ENCODE data around the gene SCAPER. TPM values are rescaled to one million over a fixed set of nuclear protein-coding genes. Genes with fewer than 3 reads are reported as not detected.

The SCAPER gene
- total and polyA plus RNA-seq, 2 donors: 15.7 to 15.9 TPM

DNA sequence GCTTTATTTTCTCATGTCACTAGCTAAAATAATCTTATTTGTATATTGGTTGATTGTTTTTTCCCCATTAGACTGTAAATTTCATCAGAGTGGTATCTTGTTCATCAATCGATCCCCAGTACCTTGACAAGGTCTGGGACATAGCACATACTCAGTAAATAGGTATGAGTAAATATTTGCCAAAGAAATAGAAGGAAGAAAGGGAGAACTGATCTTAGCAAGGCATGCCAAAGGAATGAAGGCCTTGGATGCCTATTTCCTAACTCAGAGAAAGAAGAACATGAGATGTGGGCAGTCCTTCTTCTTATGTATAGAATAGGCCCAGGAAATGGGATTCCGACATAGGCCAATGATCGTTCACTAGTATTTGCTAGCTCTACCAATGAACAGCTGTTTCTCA lies 513.8 kb downstream of the SCAPER start:
- no peak for DNase-seq (ENCODE audit: low read depth in 6 of 9, low spot score in 9 of 9)
- H3K36me3 ChIP-seq (ENCODE audit: control insufficient read depth in 2 of 2, insufficient read depth in 2 of 2, low read length in 1 of 2): no peaks in the 10 kb centered on the region
- no peaks in the 10 kb centered on the region for H3K9me3 ChIP-seq (ENCODE audit: control insufficient read depth in 2 of 2, insufficient read depth in 1 of 2, low read length in 1 of 2)
- H3K4me3 ChIP-seq (ENCODE audit: low read length in 2 of 2): no peak overlapping the region
- 97% methylated on average over 3 of the region's 3 CpGs for WGBS
- H3K27me3 ChIP-seq (ENCODE audit: control insufficient read depth in 2 of 2, insufficient read depth in 1 of 2, low read length in 1 of 2): no peaks in the 10 kb centered on the region
- H3K27ac ChIP-seq (ENCODE audit: low read depth in 1 of 2, low read length in 1 of 2): no peak overlapping the region
- no peaks in the 10 kb centered on the region for H3K4me1 ChIP-seq (ENCODE audit: control insufficient read depth in 2 of 2, insufficient read depth in 2 of 2, low read length in 2 of 2)

DNA sequence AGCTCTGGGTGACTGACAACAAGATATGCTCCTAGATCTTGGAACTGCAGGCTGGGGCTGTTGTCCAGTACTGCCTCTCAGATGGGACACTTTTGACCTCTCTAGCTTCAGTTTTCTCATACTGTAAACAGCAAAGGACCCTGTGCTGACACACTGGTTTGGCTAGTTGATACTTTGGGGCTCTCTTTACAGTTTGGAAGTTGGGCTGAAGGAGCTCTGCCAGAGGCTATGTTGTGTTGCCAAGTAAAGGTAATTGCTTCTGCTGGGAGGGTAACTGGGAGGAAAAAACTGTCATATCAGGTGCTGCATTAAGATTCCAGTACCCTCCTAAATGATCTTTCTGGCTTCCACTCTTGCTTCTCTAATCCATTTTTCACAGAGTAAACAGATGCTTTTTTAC lies 514.6 kb downstream of the SCAPER start:
- no peak overlapping the region for H3K27ac ChIP-seq (ENCODE audit: low read depth in 1 of 2, low read length in 1 of 2)
- no peaks in the 10 kb centered on the region for H3K9me3 ChIP-seq (ENCODE audit: control insufficient read depth in 2 of 2, insufficient read depth in 1 of 2, low read length in 1 of 2)
- no peaks in the 10 kb centered on the region for H3K36me3 ChIP-seq (ENCODE audit: control insufficient read depth in 2 of 2, insufficient read depth in 2 of 2, low read length in 1 of 2)
- H3K27me3 ChIP-seq (ENCODE audit: control insufficient read depth in 2 of 2, insufficient read depth in 1 of 2, low read length in 1 of 2): no peaks in the 10 kb centered on the region
- no peak overlapping the region for H3K4me3 ChIP-seq (ENCODE audit: low read length in 2 of 2)
- no peaks in the 10 kb centered on the region for H3K4me1 ChIP-seq (ENCODE audit: control insufficient read depth in 2 of 2, insufficient read depth in 2 of 2, low read length in 2 of 2)
- DNase-seq (ENCODE audit: low read depth in 6 of 9, low spot score in 9 of 9): no peak

DNA sequence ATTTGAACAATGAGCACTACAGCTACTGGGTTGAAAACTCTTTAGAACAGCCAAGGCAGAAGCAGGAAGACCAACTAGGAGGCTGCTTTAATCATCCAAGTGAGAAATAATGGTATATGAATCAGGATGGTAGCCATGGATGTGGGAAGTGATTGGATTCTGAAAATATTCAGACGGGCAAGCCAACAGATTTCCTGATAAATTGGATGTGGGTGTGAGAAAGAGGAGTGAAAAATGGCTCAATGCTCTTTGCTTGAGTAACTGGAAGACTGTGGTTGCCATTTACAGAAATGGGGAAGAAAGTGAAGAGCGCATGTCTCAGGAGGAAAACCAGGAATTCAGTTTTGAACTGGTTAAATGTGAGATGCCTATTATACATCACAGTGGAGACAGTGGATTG lies 518.2 kb downstream of the SCAPER start:
- 98% methylated on average over 2 of the region's 2 CpGs for WGBS
- H3K4me3 ChIP-seq (ENCODE audit: low read length in 2 of 2): no peak overlapping the region
- no peaks in the 10 kb centered on the region for H3K4me1 ChIP-seq (ENCODE audit: control insufficient read depth in 2 of 2, insufficient read depth in 2 of 2, low read length in 2 of 2)
- no peak for DNase-seq (ENCODE audit: low read depth in 6 of 9, low spot score in 9 of 9)
- no peaks in the 10 kb centered on the region for H3K27me3 ChIP-seq (ENCODE audit: control insufficient read depth in 2 of 2, insufficient read depth in 1 of 2, low read length in 1 of 2)
- H3K36me3 ChIP-seq (ENCODE audit: control insufficient read depth in 2 of 2, insufficient read depth in 2 of 2, low read length in 1 of 2): no peaks in the 10 kb centered on the region
- H3K27ac ChIP-seq (ENCODE audit: low read depth in 1 of 2, low read length in 1 of 2): no peak overlapping the region
- no peaks in the 10 kb centered on the region for H3K9me3 ChIP-seq (ENCODE audit: control insufficient read depth in 2 of 2, insufficient read depth in 1 of 2, low read length in 1 of 2)

DNA sequence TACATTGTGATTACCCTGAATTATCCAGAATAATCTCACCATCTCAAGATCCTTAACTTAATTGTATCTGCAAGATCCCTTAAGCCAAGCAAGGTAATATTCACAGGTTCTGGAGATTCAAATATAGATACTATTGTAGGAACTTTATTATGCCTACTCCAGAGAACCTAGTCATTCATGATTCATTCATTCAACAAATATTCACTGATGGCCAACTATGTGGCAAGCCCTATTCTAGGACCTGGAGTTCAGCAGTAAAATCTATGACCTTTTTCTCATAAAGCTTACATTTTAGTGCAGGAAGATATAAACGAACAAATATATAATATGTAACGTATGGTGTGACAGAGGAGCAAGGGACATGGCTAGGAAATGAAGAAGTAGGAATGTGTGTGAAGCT lies 519.0 kb downstream of the SCAPER start:
- Histone ChIP-seq H3K27ac (ENCODE audit: low read depth in 1 of 2, low read length in 1 of 2) (no peak overlapping the region), H3K9me3 (ENCODE audit: control insufficient read depth in 2 of 2, insufficient read depth in 1 of 2, low read length in 1 of 2) (no peaks in the 10 kb centered on the region), H3K27me3 (ENCODE audit: control insufficient read depth in 2 of 2, insufficient read depth in 1 of 2, low read length in 1 of 2) (no peaks in the 10 kb centered on the region), H3K4me3 (ENCODE audit: low read length in 2 of 2) (no peak overlapping the region), H3K36me3 (ENCODE audit: control insufficient read depth in 2 of 2, insufficient read depth in 2 of 2, low read length in 1 of 2) (no peaks in the 10 kb centered on the region), H3K4me1 (ENCODE audit: control insufficient read depth in 2 of 2, insufficient read depth in 2 of 2, low read length in 2 of 2) (no peaks in the 10 kb centered on the region)
- 99% methylated on average over 2 of the region's 2 CpGs for WGBS
- DNase-seq (ENCODE audit: low read depth in 6 of 9, low spot score in 9 of 9): no peak

DNA sequence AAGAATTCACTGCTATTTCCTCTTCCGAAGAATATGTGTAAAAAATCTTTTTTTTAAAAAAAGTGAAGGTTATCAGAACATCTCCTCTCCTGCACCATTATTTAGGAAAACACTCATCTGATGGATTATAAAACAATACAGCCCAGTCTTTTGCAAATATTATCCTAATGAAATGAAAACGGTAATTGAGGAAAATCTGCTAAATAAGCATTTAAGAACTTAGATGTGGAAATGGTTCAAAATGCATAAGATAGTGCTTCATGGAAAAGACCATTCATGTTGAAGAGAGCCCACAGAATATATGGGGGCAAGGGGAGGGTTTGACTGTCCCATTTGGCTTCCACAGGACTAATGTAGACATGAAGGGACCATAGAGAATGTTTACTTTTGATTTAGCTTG lies 520.7 kb downstream of the SCAPER start:
- no peak for DNase-seq (ENCODE audit: low read depth in 6 of 9, low spot score in 9 of 9)
- Histone ChIP-seq H3K9me3 (ENCODE audit: control insufficient read depth in 2 of 2, insufficient read depth in 1 of 2, low read length in 1 of 2) (no peaks in the 10 kb centered on the region), H3K4me1 (ENCODE audit: control insufficient read depth in 2 of 2, insufficient read depth in 2 of 2, low read length in 2 of 2) (no peaks in the 10 kb centered on the region), H3K36me3 (ENCODE audit: control insufficient read depth in 2 of 2, insufficient read depth in 2 of 2, low read length in 1 of 2) (no peaks in the 10 kb centered on the region), H3K27me3 (ENCODE audit: control insufficient read depth in 2 of 2, insufficient read depth in 1 of 2, low read length in 1 of 2) (no peaks in the 10 kb centered on the region), H3K27ac (ENCODE audit: low read depth in 1 of 2, low read length in 1 of 2) (no peak overlapping the region), H3K4me3 (ENCODE audit: low read length in 2 of 2) (no peak overlapping the region)
- WGBS: over 99% methylated on average over 2 of the region's 2 CpGs

DNA sequence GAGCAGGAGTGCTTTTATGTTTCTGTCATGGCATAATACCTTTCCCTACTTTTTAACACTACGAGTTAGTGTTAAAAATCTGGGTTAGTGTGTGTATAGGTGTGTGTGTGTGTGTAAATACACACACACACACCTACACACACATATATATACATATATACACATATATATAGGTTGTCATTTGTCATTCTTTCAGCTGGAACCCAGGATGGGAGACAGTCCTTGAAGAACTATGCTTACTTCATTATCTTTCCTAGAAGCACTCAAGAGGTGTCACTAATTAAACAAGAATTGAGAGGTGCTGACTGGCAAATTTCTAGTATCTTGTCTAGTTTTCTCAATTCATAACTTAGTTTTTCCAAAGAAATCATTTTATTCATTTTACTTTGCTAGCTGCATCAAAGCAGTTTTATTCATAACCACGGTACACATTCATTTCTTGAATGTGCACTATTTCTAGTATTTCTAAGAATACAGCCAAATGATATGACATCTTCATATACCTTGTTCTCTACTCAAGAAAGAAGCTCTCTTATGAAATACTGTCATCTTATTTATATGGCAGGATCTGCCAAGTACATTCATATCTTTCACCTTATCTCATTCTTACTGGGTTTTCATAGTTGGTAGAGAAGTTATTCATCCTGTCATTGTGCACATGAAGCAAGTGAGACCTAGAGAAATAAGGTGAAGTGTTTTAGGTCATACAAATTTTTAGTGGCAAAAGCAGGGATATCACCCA lies 522.0 kb downstream of the SCAPER start:
- WGBS: 96% methylated on average over 2 of the region's 2 CpGs
- no peak for DNase-seq (ENCODE audit: low read depth in 6 of 9, low spot score in 9 of 9)
- H3K4me1 ChIP-seq (ENCODE audit: control insufficient read depth in 2 of 2, insufficient read depth in 2 of 2, low read length in 2 of 2): no peaks in the 10 kb centered on the region
- H3K27me3 ChIP-seq (ENCODE audit: control insufficient read depth in 2 of 2, insufficient read depth in 1 of 2, low read length in 1 of 2): no peaks in the 10 kb centered on the region
- H3K4me3 ChIP-seq (ENCODE audit: low read length in 2 of 2): no peak overlapping the region
- no peaks in the 10 kb centered on the region for H3K36me3 ChIP-seq (ENCODE audit: control insufficient read depth in 2 of 2, insufficient read depth in 2 of 2, low read length in 1 of 2)
- H3K9me3 ChIP-seq (ENCODE audit: control insufficient read depth in 2 of 2, insufficient read depth in 1 of 2, low read length in 1 of 2): no peaks in the 10 kb centered on the region
- no peak overlapping the region for H3K27ac ChIP-seq (ENCODE audit: low read depth in 1 of 2, low read length in 1 of 2)

DNA sequence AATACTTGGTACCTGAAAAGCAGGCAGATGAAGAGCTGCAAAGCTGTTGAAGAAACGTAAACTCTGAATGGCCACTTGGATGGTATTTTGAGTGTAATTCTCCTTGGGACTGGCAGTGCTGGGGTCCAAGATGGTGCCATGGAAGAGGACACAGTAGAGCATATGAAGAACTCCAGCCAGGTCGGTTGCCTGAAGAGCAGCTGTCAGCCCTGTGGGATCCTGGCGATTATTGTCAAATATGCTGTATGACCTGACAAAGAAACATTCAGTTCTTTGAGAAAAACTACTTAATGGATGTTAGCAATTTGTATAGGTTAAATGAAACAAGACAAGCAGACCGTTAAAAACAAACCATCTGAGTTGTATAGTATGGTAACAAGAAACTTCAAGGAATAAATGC lies 523.8 kb downstream of the SCAPER start:
- Histone ChIP-seq H3K27ac (ENCODE audit: low read depth in 1 of 2, low read length in 1 of 2) (no peak overlapping the region), H3K4me3 (ENCODE audit: low read length in 2 of 2) (no peak overlapping the region), H3K9me3 (ENCODE audit: control insufficient read depth in 2 of 2, insufficient read depth in 1 of 2, low read length in 1 of 2) (no peaks in the 10 kb centered on the region), H3K27me3 (ENCODE audit: control insufficient read depth in 2 of 2, insufficient read depth in 1 of 2, low read length in 1 of 2) (no peaks in the 10 kb centered on the region), H3K36me3 (ENCODE audit: control insufficient read depth in 2 of 2, insufficient read depth in 2 of 2, low read length in 1 of 2) (no peaks in the 10 kb centered on the region), H3K4me1 (ENCODE audit: control insufficient read depth in 2 of 2, insufficient read depth in 2 of 2, low read length in 2 of 2) (no peaks in the 10 kb centered on the region)
- no peak for DNase-seq (ENCODE audit: low read depth in 6 of 9, low spot score in 9 of 9)
- 98% methylated on average over 4 of the region's 4 CpGs for WGBS

DNA sequence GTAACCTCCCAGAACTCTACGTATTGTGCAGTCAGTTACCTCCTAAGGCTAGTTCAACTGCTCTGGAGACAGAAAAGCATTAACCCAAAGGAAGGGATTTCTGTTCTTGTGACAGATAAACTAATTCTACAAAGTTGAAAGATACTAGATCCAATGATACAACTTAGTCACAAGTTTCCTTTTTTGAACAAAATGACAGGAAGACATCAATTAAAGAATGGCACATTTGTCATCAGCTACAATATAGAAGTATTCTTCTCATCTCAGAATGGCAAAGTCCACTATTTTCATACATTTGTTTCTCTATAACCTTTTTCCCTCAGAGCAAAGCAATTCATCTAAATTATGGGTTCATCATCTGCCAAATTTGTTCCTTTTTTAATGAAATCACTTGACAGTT lies 524.9 kb downstream of the SCAPER start:
- Histone ChIP-seq H3K36me3 (ENCODE audit: control insufficient read depth in 2 of 2, insufficient read depth in 2 of 2, low read length in 1 of 2) (peaks cover 0 to 4% of the 10 kb centered on the region in 2 donors), H3K27ac (ENCODE audit: low read depth in 1 of 2, low read length in 1 of 2) (no peak overlapping the region), H3K9me3 (ENCODE audit: control insufficient read depth in 2 of 2, insufficient read depth in 1 of 2, low read length in 1 of 2) (no peaks in the 10 kb centered on the region), H3K4me1 (ENCODE audit: control insufficient read depth in 2 of 2, insufficient read depth in 2 of 2, low read length in 2 of 2) (no peaks in the 10 kb centered on the region), H3K27me3 (ENCODE audit: control insufficient read depth in 2 of 2, insufficient read depth in 1 of 2, low read length in 1 of 2) (no peaks in the 10 kb centered on the region), H3K4me3 (ENCODE audit: low read length in 2 of 2) (no peak overlapping the region)
- WGBS: 97% methylated on average over 1 of the region's 1 CpG
- no peak for DNase-seq (ENCODE audit: low read depth in 6 of 9, low spot score in 9 of 9)

DNA sequence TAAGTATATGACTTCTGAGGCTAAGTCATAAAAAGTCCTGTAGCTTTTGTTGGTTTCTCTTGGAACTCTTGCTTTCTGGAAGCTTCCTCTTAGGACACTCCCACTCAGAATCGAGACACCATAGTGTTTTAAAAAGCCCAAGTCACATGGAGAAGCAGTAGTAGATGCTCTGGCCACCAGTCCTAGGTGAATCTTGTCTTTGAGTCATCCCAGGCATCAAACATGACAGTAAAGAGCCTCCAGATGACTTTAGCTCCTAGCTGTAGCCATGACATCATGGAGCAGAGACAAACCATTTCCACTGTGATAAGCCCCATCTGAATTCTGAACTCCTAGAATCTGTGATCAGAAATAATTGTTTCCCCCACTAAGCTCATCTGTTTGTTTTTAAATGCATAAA lies 526.4 kb downstream of the SCAPER start:
- Histone ChIP-seq H3K36me3 (ENCODE audit: control insufficient read depth in 2 of 2, insufficient read depth in 2 of 2, low read length in 1 of 2) (peaks cover 0 to 6% of the 10 kb centered on the region in 2 donors), H3K27ac (ENCODE audit: low read depth in 1 of 2, low read length in 1 of 2) (no peak overlapping the region), H3K4me1 (ENCODE audit: control insufficient read depth in 2 of 2, insufficient read depth in 2 of 2, low read length in 2 of 2) (no peaks in the 10 kb centered on the region), H3K4me3 (ENCODE audit: low read length in 2 of 2) (no peak overlapping the region), H3K27me3 (ENCODE audit: control insufficient read depth in 2 of 2, insufficient read depth in 1 of 2, low read length in 1 of 2) (no peaks in the 10 kb centered on the region), H3K9me3 (ENCODE audit: control insufficient read depth in 2 of 2, insufficient read depth in 1 of 2, low read length in 1 of 2) (no peaks in the 10 kb centered on the region)
- DNase-seq (ENCODE audit: low read depth in 6 of 9, low spot score in 9 of 9): no peak
- 93% methylated on average over 1 of the region's 1 CpG for WGBS

DNA sequence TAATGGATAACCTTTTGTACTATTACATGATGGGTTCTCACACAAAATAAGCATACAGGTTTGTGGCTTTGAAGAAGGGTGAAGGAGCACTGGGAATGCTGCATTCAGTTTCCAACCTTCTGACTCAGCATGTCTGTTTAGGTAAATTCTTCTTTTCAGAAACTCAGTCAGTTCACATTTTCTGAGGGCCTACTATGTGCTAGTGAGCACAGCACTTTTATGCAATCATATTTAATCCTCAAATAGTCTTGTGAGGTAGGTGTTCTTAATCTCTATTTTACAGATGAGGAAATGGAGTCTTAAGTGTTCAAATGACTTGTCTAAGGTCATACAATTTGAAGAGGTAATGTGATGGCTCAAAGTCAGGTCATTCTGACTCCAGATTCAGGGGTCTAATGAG lies 527.4 kb downstream of the SCAPER start:
- DNase-seq (ENCODE audit: low read depth in 6 of 9, low spot score in 9 of 9): no peak
- no peaks in the 10 kb centered on the region for H3K9me3 ChIP-seq (ENCODE audit: control insufficient read depth in 2 of 2, insufficient read depth in 1 of 2, low read length in 1 of 2)
- H3K27me3 ChIP-seq (ENCODE audit: control insufficient read depth in 2 of 2, insufficient read depth in 1 of 2, low read length in 1 of 2): no peaks in the 10 kb centered on the region
- no peaks in the 10 kb centered on the region for H3K4me1 ChIP-seq (ENCODE audit: control insufficient read depth in 2 of 2, insufficient read depth in 2 of 2, low read length in 2 of 2)
- H3K4me3 ChIP-seq (ENCODE audit: low read length in 2 of 2): no peak overlapping the region
- peaks cover 0 to 9% of the 10 kb centered on the region in 2 donors for H3K36me3 ChIP-seq (ENCODE audit: control insufficient read depth in 2 of 2, insufficient read depth in 2 of 2, low read length in 1 of 2)
- no peak overlapping the region for H3K27ac ChIP-seq (ENCODE audit: low read depth in 1 of 2, low read length in 1 of 2)

All from thymus (tissue), 11 donors.